HepG2 (cell line): ENCODE results near the gene CD68. TPM values are rescaled to one million over a fixed set of nuclear protein-coding genes. Genes with fewer than 3 reads are reported as not detected.

Source experiments
- KDM5A ChIP-seq: fragments of 200-600 bp; sonication (generic); IDR thresholded peaks from 2 replicates; pipeline ENCODE4 v1.7.0; 2018; ENCODE audit warnings: antibody characterized with exemption, mild to moderate bottlenecking, low read length, borderline replicate concordance
- MBNL3 ChIP-seq: fragments of 250-450 bp; sonication (Bioruptor Pico); conservative IDR thresholded peaks from 2 replicates; pipeline ENCODE4 v1.8.0; 2022; ENCODE audit warnings: mild to moderate bottlenecking, inconsistent platforms
- SOX13 ChIP-seq, 3 experiments: fragments of 450-650 bp in 1 of 3; sonication (generic) in 1 of 3; formaldehyde crosslinking in 1 of 3; IDR thresholded peaks in 2 of 3; conservative IDR thresholded peaks in 1 of 3; 2 replicates each; pipeline versions ENCODE4 v1.5.0 to v1.6.1; 2016 to 2020; ENCODE audit warnings: antibody characterized with exemption in 1 of 3, mild to moderate bottlenecking in 1 of 3, missing compliant biosample characterization in 1 of 3, missing genetic modification reagents in 1 of 3, moderate library complexity in 1 of 3
- ZNF280D ChIP-seq: sonication (generic); formaldehyde crosslinking; IDR thresholded peaks from 2 replicates; pipeline ENCODE4 v1.5.1; 2020; ENCODE audit warnings: mild to moderate bottlenecking, missing genetic modification reagents
- ZNF564 ChIP-seq: sonication (generic); formaldehyde crosslinking; IDR thresholded peaks from 2 replicates; pipeline ENCODE4 v1.8.1; 2023; ENCODE audit warnings: mild to moderate bottlenecking, missing genetic modification reagents
- ZNF724P ChIP-seq: sonication (generic); formaldehyde crosslinking; IDR thresholded peaks from 2 replicates; pipeline ENCODE4 v1.8.0; 2022; ENCODE audit warnings: missing genetic modification reagents, borderline replicate concordance
- ZNF772 ChIP-seq: sonication (generic); formaldehyde crosslinking; IDR thresholded peaks from 2 replicates; pipeline ENCODE4 v1.5.0; 2020; ENCODE audit warnings: mild to moderate bottlenecking, missing genetic modification reagents
- polyA plus RNA-seq, 8 experiments: library from polyadenylated mRNA; depleted of rRNA in 3 of 8; stranded (reverse) in 7 of 8; unstranded in 1 of 8; fragments of >200 nt; fragmentation: Illumina TruSeq in 4 of 8; extraction: Trizol in 4 of 8; gene quantifications; 2 replicates each; pipeline versions ENCODE4 v1.2.1 to v1.2.3, GENCODE V29; 2011 to 2016; ENCODE audit warnings: low read depth in 4 of 8, missing spikeins in 1 of 8, mixed read lengths in 1 of 8; ENCODE audit not compliant: insufficient read depth in 1 of 8
- total RNA-seq, 5 experiments: library from RNA; depleted of rRNA; stranded (reverse); fragments of >200 nt; fragmentation: Illumina TruSeq; extraction: Trizol; gene quantifications; 2 replicates each; pipeline ENCODE4 v1.2.3, GENCODE V29; 2016; ENCODE audit warnings: low read depth in 1 of 5
- TF ChIP-seq, protein P1 (sequence below): sonication (generic); formaldehyde crosslinking; IDR thresholded peaks from 2 replicates; pipeline ENCODE4 v1.9.0; 2021; ENCODE audit warnings: mild to moderate bottlenecking, missing genetic modification reagents
- TF ChIP-seq, protein P2 (sequence below): sonication (generic); formaldehyde crosslinking; conservative IDR thresholded peaks from 2 replicates; pipeline ENCODE4 v1.8.0; 2022; ENCODE audit warnings: missing genetic modification reagents
- TF ChIP-seq, protein P3 (sequence below): sonication (generic); formaldehyde crosslinking; IDR thresholded peaks from 2 replicates; pipeline ENCODE4 v1.4.0; 2020; ENCODE audit warnings: mild to moderate bottlenecking, missing genetic modification reagents, borderline replicate concordance

The CD68 gene
- total and polyA plus RNA-seq, 2 of the 13 experiments (the other 11 are each of a cell fraction or from before 2014, with no cell fraction given): 10.3 to 104 TPM

- TF ChIP-seq, protein P1, sequence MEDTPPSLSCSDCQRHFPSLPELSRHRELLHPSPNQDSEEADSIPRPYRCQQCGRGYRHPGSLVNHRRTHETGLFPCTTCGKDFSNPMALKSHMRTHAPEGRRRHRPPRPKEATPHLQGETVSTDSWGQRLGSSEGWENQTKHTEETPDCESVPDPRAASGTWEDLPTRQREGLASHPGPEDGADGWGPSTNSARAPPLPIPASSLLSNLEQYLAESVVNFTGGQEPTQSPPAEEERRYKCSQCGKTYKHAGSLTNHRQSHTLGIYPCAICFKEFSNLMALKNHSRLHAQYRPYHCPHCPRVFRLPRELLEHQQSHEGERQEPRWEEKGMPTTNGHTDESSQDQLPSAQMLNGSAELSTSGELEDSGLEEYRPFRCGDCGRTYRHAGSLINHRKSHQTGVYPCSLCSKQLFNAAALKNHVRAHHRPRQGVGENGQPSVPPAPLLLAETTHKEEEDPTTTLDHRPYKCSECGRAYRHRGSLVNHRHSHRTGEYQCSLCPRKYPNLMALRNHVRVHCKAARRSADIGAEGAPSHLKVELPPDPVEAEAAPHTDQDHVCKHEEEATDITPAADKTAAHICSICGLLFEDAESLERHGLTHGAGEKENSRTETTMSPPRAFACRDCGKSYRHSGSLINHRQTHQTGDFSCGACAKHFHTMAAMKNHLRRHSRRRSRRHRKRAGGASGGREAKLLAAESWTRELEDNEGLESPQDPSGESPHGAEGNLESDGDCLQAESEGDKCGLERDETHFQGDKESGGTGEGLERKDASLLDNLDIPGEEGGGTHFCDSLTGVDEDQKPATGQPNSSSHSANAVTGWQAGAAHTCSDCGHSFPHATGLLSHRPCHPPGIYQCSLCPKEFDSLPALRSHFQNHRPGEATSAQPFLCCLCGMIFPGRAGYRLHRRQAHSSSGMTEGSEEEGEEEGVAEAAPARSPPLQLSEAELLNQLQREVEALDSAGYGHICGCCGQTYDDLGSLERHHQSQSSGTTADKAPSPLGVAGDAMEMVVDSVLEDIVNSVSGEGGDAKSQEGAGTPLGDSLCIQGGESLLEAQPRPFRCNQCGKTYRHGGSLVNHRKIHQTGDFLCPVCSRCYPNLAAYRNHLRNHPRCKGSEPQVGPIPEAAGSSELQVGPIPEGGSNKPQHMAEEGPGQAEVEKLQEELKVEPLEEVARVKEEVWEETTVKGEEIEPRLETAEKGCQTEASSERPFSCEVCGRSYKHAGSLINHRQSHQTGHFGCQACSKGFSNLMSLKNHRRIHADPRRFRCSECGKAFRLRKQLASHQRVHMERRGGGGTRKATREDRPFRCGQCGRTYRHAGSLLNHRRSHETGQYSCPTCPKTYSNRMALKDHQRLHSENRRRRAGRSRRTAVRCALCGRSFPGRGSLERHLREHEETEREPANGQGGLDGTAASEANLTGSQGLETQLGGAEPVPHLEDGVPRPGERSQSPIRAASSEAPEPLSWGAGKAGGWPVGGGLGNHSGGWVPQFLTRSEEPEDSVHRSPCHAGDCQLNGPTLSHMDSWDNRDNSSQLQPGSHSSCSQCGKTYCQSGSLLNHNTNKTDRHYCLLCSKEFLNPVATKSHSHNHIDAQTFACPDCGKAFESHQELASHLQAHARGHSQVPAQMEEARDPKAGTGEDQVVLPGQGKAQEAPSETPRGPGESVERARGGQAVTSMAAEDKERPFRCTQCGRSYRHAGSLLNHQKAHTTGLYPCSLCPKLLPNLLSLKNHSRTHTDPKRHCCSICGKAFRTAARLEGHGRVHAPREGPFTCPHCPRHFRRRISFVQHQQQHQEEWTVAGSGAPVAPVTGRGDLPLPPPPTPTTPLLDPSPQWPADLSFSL (CRISPR knock-in tag): no peak
- TF ChIP-seq ZNF772 (CRISPR knock-in tag) (peak; percentile 81), ZNF724P (CRISPR knock-in tag) (0 out of 2 replicates have a peak, but pooled peaks have one; percentile 43), SOX13 (IDR thresholded peaks at IDR 0.05) (no peak), SOX13 (CRISPR knock-in tag; conservative IDR thresholded peaks at IDR 0.05 in 1 of 2, IDR thresholded peaks at IDR 0.05 in 1 of 2) (peak; percentile 3 to 84; a peak in 1 of 4 replicates), ZNF564 (CRISPR knock-in tag) (no peak; the same call in 1 of the 2 replicates), KDM5A (peak; percentile 4; the same call in 1 of the 2 replicates), MBNL3 (CRISPR knock-in tag) (peak; percentile 80; the same call in 1 of the 2 replicates), ZNF280D (CRISPR knock-in tag) (peak; percentile 74)
- TF ChIP-seq, protein P2, sequence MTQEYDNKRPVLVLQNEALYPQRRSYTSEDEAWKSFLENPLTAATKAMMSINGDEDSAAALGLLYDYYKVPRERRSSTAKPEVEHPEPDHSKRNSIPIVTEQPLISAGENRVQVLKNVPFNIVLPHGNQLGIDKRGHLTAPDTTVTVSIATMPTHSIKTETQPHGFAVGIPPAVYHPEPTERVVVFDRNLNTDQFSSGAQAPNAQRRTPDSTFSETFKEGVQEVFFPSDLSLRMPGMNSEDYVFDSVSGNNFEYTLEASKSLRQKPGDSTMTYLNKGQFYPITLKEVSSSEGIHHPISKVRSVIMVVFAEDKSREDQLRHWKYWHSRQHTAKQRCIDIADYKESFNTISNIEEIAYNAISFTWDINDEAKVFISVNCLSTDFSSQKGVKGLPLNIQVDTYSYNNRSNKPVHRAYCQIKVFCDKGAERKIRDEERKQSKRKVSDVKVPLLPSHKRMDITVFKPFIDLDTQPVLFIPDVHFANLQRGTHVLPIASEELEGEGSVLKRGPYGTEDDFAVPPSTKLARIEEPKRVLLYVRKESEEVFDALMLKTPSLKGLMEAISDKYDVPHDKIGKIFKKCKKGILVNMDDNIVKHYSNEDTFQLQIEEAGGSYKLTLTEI: no peak
- TF ChIP-seq, protein P3, sequence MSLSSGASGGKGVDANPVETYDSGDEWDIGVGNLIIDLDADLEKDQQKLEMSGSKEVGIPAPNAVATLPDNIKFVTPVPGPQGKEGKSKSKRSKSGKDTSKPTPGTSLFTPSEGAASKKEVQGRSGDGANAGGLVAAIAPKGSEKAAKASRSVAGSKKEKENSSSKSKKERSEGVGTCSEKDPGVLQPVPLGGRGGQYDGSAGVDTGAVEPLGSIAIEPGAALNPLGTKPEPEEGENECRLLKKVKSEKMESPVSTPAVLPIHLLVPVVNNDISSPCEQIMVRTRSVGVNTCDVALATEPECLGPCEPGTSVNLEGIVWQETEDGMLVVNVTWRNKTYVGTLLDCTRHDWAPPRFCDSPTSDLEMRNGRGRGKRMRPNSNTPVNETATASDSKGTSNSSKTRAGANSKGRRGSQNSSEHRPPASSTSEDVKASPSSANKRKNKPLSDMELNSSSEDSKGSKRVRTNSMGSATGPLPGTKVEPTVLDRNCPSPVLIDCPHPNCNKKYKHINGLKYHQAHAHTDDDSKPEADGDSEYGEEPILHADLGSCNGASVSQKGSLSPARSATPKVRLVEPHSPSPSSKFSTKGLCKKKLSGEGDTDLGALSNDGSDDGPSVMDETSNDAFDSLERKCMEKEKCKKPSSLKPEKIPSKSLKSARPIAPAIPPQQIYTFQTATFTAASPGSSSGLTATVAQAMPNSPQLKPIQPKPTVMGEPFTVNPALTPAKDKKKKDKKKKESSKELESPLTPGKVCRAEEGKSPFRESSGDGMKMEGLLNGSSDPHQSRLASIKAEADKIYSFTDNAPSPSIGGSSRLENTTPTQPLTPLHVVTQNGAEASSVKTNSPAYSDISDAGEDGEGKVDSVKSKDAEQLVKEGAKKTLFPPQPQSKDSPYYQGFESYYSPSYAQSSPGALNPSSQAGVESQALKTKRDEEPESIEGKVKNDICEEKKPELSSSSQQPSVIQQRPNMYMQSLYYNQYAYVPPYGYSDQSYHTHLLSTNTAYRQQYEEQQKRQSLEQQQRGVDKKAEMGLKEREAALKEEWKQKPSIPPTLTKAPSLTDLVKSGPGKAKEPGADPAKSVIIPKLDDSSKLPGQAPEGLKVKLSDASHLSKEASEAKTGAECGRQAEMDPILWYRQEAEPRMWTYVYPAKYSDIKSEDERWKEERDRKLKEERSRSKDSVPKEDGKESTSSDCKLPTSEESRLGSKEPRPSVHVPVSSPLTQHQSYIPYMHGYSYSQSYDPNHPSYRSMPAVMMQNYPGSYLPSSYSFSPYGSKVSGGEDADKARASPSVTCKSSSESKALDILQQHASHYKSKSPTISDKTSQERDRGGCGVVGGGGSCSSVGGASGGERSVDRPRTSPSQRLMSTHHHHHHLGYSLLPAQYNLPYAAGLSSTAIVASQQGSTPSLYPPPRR: 0 out of 2 replicates have a peak, but pooled peaks have one; percentile 31
Observed at GRCh38 chr17:7572588-7573323, 6.7 kb upstream of the CD68 start (continued).
